Measurements from ENCODE around the gene ZNF644. TPM values are rescaled to one million over a fixed set of nuclear protein-coding genes. Genes with fewer than 3 reads are reported as not detected.

ZNF644 gene
- 39.6 and 44.4 TPM in 2 replicates for total RNA-seq (2014; rRNA removed)
- percentile 96 among the genes with signal in this experiment for Bru-seq, nascent RNA
- BruChase-seq, experiment 1, labeled RNA remaining after a 6-hour chase, result percentile 83 among the genes with signal in this experiment
- percentile 94 among the genes with signal in this experiment for BruChase-seq, experiment 2, labeled RNA remaining after a 2-hour chase
- long read RNA-seq, full-length matches to known transcripts, result 22 of 94 reads
- long read RNA-seq, partial matches to known transcripts, result 52 of 94 reads
- long read RNA-seq, other reads (novel, unspliced or antisense), result 20 of 94 reads

DNA sequence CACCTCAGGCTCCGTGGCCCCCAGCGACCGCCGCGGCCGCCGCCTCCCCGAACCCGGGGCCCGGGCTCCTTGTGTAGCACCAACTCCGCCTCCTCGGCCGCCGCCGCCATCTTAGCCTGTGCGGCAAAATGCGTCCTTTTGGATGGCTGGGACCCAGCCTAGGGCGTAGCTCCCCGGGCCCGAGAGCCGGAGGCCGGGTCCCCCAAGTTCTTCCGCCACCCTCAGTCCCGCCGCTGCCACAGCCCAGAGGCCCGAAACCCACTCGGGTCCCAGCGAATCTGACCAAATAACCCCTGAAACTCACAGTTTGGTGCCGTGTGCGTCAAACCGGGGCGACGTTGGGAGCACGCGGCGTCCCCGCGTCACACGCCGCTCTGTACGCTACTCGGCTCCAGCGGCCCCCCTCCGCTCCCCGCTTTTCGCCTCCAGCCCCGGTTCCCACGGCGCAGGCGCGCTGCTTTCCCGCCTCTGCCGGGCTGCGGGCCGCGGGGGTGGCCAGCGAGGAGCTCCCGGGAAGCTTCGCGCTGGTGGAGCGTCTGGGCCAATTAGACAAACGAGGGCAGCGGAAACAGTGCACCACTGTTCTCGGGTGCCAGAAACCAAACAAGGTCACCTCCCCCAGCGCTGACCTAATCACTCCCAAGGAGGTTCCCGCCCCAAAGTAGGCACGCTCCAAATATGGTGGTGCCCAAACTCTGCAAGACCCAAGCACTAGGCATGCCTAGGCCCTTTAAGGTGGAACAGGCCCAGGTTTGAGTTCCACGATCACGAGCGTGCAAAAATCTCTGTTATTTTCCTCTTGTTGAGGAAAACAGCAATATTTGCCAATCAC is at the start of gene ZNF644:
ZNF644 (minus strand) TSS at position 350 of the 832 bp plus-strand sequence. CDS start 39,682 bp downstream, outside the sequence.
- intact Hi-C loops (cut with micrococcal nuclease), result no loop called here
- DNase-seq (peak; percentile 89), ATAC-seq (peak; percentile 76)
- no peaks in the 10 kb centered on the region for H3K9me3 ChIP-seq (ENCODE audit: low read length)
- ChIA-PET POLR2A (ENCODE audit: unreplicated experiment) (interaction anchor here (0.6 to 0.7 kb wide), 5 partner anchors 54 to 1261 kb away, joined by 3 to 8 read pairs (median 5); no protein-coding TSS in a partner anchor), CTCF (interaction anchor here (1.0 kb wide), 1 partner anchor 300 kb away, joined by 4 read pairs; no protein-coding TSS in a partner anchor)
- no peaks in the 10 kb centered on the region for H3F3A ChIP-seq (ENCODE audit: low read length, unreplicated experiment)
- H3K4me2 ChIP-seq (ENCODE audit: low read length), result peak within 1 kb of the TSS; percentile 88
- BruUV-seq (replicated peaks), result TSS peak; percentile 52
- H2AFZ ChIP-seq (ENCODE audit: low read length), result peak within 1 kb of the TSS; percentile 95
- no peaks in the 10 kb centered on the region; the same call in 1 of the 2 replicates for H3K9me2 ChIP-seq (replicated peaks; ENCODE audit: low read length)
- peak within 1 kb of the TSS; percentile 98 for H3K27ac ChIP-seq (ENCODE audit: low read length)
- peaks cover 20% of the 10 kb centered on the region for H3K36me3 ChIP-seq (ENCODE audit: low read depth, low read length)
- TF ChIP-seq EZH2 (IDR thresholded peaks at IDR 0.05; ENCODE audit: low read length, unreplicated experiment) (no peak), EZH2phosphoT487 (IDR thresholded peaks at IDR 0.05; ENCODE audit: borderline replicate concordance, low read length) (no peak)
- TF ChIP-seq, protein P1, sequence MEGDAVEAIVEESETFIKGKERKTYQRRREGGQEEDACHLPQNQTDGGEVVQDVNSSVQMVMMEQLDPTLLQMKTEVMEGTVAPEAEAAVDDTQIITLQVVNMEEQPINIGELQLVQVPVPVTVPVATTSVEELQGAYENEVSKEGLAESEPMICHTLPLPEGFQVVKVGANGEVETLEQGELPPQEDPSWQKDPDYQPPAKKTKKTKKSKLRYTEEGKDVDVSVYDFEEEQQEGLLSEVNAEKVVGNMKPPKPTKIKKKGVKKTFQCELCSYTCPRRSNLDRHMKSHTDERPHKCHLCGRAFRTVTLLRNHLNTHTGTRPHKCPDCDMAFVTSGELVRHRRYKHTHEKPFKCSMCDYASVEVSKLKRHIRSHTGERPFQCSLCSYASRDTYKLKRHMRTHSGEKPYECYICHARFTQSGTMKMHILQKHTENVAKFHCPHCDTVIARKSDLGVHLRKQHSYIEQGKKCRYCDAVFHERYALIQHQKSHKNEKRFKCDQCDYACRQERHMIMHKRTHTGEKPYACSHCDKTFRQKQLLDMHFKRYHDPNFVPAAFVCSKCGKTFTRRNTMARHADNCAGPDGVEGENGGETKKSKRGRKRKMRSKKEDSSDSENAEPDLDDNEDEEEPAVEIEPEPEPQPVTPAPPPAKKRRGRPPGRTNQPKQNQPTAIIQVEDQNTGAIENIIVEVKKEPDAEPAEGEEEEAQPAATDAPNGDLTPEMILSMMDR (conservative IDR thresholded peaks at IDR 0.05; ENCODE audit: low read depth, low read length), result no peak
- H3K4me1 ChIP-seq (ENCODE audit: insufficient read depth, low read length), result peaks cover 46% of the 10 kb centered on the region
- H3K79me2 ChIP-seq (ENCODE audit: low read length), result peaks cover 57% of the 10 kb centered on the region
- no peaks in the 10 kb centered on the region for H3K27me3 ChIP-seq (ENCODE audit: low read length)
- peaks cover 33% of the 10 kb centered on the region for H4K20me1 ChIP-seq (ENCODE audit: low read length)
- H3K4me3 ChIP-seq (ENCODE audit: low read length), result peak within 1 kb of the TSS; percentile 97
- H3K9ac ChIP-seq (ENCODE audit: low read length), result peak within 1 kb of the TSS; percentile 100

DNA sequence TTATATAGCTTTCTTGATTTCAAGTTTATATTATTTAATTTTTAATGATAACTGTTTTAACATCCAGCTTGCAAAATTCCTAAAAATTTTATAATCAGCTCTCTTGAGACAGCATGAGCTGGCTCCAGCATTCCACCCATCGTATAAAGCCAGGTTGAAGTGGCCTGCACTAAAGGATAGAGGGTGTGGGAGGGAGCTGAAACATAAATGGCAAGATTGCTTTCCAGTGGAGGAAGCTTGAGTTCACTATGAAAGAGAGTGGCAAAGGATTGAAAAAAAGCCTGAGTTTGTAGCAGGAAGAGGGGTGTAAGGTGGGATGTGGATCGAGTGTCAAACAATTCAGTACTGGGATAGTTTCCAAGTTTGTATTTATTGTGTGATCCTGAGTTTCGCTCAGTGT is 48.5 kb upstream of the ZNF644 start:
- ChIA-PET CTCF (no interaction called here), POLR2A (ENCODE audit: unreplicated experiment) (no interaction called here)
- Histone ChIP-seq H3K27ac (ENCODE audit: low read length) (no peak overlapping the region), H3K4me1 (ENCODE audit: insufficient read depth, low read length) (no peaks in the 10 kb centered on the region), H2AFZ (ENCODE audit: low read length) (peak overlapping the region; percentile 11; the same call in 1 of the 2 replicates), H4K20me1 (ENCODE audit: low read length) (no peaks in the 10 kb centered on the region), H3K27me3 (ENCODE audit: low read length) (peaks cover 18% of the 10 kb centered on the region), H3K9me2 (replicated peaks; ENCODE audit: low read length) (no peaks in the 10 kb centered on the region), H3K9me3 (ENCODE audit: low read length) (no peaks in the 10 kb centered on the region), H3K4me2 (ENCODE audit: low read length) (peak overlapping the region; percentile 53; the same call in 1 of the 2 replicates), H3K4me3 (ENCODE audit: low read length) (no peak overlapping the region), H3F3A (ENCODE audit: low read length, unreplicated experiment) (no peaks in the 10 kb centered on the region), H3K36me3 (ENCODE audit: low read depth, low read length) (no peaks in the 10 kb centered on the region), H3K79me2 (ENCODE audit: low read length) (no peaks in the 10 kb centered on the region), H3K9ac (ENCODE audit: low read length) (no peak overlapping the region)
- peak; percentile 31 for ATAC-seq
- no TSS peak for BruUV-seq (replicated peaks)
- intact Hi-C loops (cut with micrococcal nuclease), result no loop called here
- no peak for DNase-seq
- no peak for TF ChIP-seq EZH2phosphoT487 (IDR thresholded peaks at IDR 0.05; ENCODE audit: borderline replicate concordance, low read length)
- TF ChIP-seq, protein P1 (conservative IDR thresholded peaks at IDR 0.05; ENCODE audit: low read depth, low read length), result no peak
- TF ChIP-seq EZH2 (IDR thresholded peaks at IDR 0.05; ENCODE audit: low read length, unreplicated experiment), result no peak

Data from PC-3 (cell line).